Left lung (tissue), 10 donors: ENCODE results near the gene RAB6A. TPM values are rescaled to one million over a fixed set of nuclear protein-coding genes. Genes with fewer than 3 reads are reported as not detected.

Experiments used
- ATAC-seq: fragments of 200-7000 bp; cut with Tn5 transposase; one replicate; pipeline ENCODE4 v1.9.1; 2020; ENCODE audit warnings: moderate library complexity
- DNase-seq, 4 donors: peaks; one replicate each; pipeline ENCODE4 v3.0.0-alpha.2; 2013 to 2020
- H3K27ac ChIP-seq, 2 donors: fragments of 200-600 bp; sonication (generic) in 1 of 2; one replicate each; pipeline versions ENCODE4 v1.5.0 to v1.8.0; 2020 to 2021
- H3K27me3 ChIP-seq, 2 donors: fragments of 200-600 bp; sonication (generic) in 1 of 2; one replicate each; pipeline versions ENCODE4 v1.5.0 to v1.8.0; 2020 to 2021
- H3K36me3 ChIP-seq, 2 donors: fragments of 200-600 bp; sonication (generic) in 1 of 2; one replicate each; pipeline versions ENCODE4 v1.5.0 to v1.8.0; 2020 to 2021
- H3K4me1 ChIP-seq, 2 donors: fragments of 200-600 bp; one replicate each; pipeline ENCODE4 v1.8.0; 2021
- H3K4me3 ChIP-seq, 2 donors: fragments of 200-600 bp; sonication (generic) in 1 of 2; one replicate each; pipeline versions ENCODE4 v1.5.0 to v1.8.0; 2020 to 2021; ENCODE audit warnings: mild to moderate bottlenecking in 1 of 2
- H3K9me3 ChIP-seq, 2 donors: fragments of 200-600 bp; sonication (generic) in 1 of 2; one replicate each; pipeline versions ENCODE4 v1.5.0 to v1.8.0; 2020 to 2021
- CTCF ChIP-seq, 2 donors: fragments of 200-600 bp; sonication (generic) in 1 of 2; IDR thresholded peaks; one replicate each; pipeline versions ENCODE4 v1.5.0 to v1.8.0; 2021; ENCODE audit warnings: antibody characterized with exemption in 2 of 2
- intact Hi-C, 2 donors: fragments of 100-400 bp; cut with DNase I; formaldehyde crosslinking; loops; one replicate each; pipeline versions ENCODE4 v1.11.2 to v1.14.2; 2022
- polyA plus RNA-seq, 6 donors: library from polyadenylated mRNA; unstranded; fragments of 120-200 nt; gene quantifications; one replicate each; pipeline ENCODE4 v1.2.1, GENCODE V29; 2013; ENCODE audit not compliant: insufficient read length in 6 of 6
- total RNA-seq, 2 donors: library from RNA; stranded (reverse); fragmentation: NEBNext Ultra II Directional; extraction: Animal tissue kit (Norgen Biotek cat#: 25700); gene quantifications; one replicate each; pipeline ENCODE4 v1.2.1, GENCODE V29; 2021
- donor health status: DM: no; HTN: yes; CAD: no.
- donor health status: DM: no; HTN: no; CAD: no.

RAB6A gene
- total and polyA plus RNA-seq, 8 donors = 93.7 to 150 (median 110) TPM

GRCh38 chr11:73651252-73651651 is 109.6 kb downstream of the RAB6A start:
- no peak for TF ChIP-seq CTCF (IDR thresholded peaks at IDR 0.05)
- H3K4me3 ChIP-seq = no peak overlapping the region
- peaks cover 0 to 5% of the 10 kb centered on the region in 2 donors for H3K4me1 ChIP-seq
- no peak overlapping the region for H3K27ac ChIP-seq
- ATAC-seq (no peak), DNase-seq (no peak)
- H3K36me3 ChIP-seq = no peaks in the 10 kb centered on the region
- intact Hi-C loops = loop anchor here in 1 of 2 donors (10.0 kb wide), 1 partner anchor 256 kb away; no protein-coding TSS in a partner anchor
- peaks cover 0 to 2% of the 10 kb centered on the region in 2 donors for H3K27me3 ChIP-seq
- no peaks in the 10 kb centered on the region for H3K9me3 ChIP-seq

- Histone ChIP-seq H3K27me3 (peaks cover 0 to 11% of the 10 kb centered on the region in 2 donors), H3K4me3 (no peak overlapping the region), H3K27ac (no peak overlapping the region), H3K9me3 (no peaks in the 10 kb centered on the region), H3K36me3 (no peaks in the 10 kb centered on the region), H3K4me1 (peaks cover 0 to 11% of the 10 kb centered on the region in 2 donors)
- no peak for ATAC-seq
- no peak for TF ChIP-seq CTCF (IDR thresholded peaks at IDR 0.05)
- DNase-seq = no peak
- intact Hi-C loops = loop anchor here in 1 of 2 donors (10.0 kb wide), 1 partner anchor 256 kb away; no protein-coding TSS in a partner anchor
These were observed 110.5 kb downstream of the RAB6A start for GRCh38 chr11:73650400-73650799.

GRCh38 chr11:73649206-73649605 is 111.7 kb downstream of the RAB6A start:
- TF ChIP-seq CTCF (IDR thresholded peaks at IDR 0.05) = no peak

GRCh38 chr11:73648571-73649046 is 112.3 kb downstream of the RAB6A start:
- no peak for DNase-seq

More at GRCh38 chr11:73649206-73649605, 111.7 kb downstream of the RAB6A start:
- H3K9me3 ChIP-seq = no peaks in the 10 kb centered on the region
- peaks cover 0 to 16% of the 10 kb centered on the region in 2 donors for H3K4me1 ChIP-seq
- H3K36me3 ChIP-seq = no peaks in the 10 kb centered on the region
- H3K27ac ChIP-seq = no peak overlapping the region
- H3K4me3 ChIP-seq = no peak overlapping the region
- DNase-seq = no peak
- peaks cover 0 to 21% of the 10 kb centered on the region in 2 donors for H3K27me3 ChIP-seq
- no peak for ATAC-seq
- intact Hi-C loops = no loop called here

GRCh38 chr11:73648121-73648520 is 112.8 kb downstream of the RAB6A start:
- Histone ChIP-seq H3K4me3 (peak overlapping the region in 1 of 2 donors; percentile 26), H3K36me3 (no peaks in the 10 kb centered on the region), H3K27me3 (peaks cover 0 to 31% of the 10 kb centered on the region in 2 donors), H3K4me1 (peaks cover 0 to 16% of the 10 kb centered on the region in 2 donors), H3K27ac (no peak overlapping the region), H3K9me3 (no peaks in the 10 kb centered on the region)
- no peak for TF ChIP-seq CTCF (IDR thresholded peaks at IDR 0.05)
- intact Hi-C loops = no loop called here
- ATAC-seq = no peak
- DNase-seq = no peak

More at GRCh38 chr11:73648571-73649046, 112.3 kb downstream of the RAB6A start:
- intact Hi-C loops = no loop called here
- Histone ChIP-seq H3K27ac (no peak overlapping the region), H3K4me3 (no peak overlapping the region), H3K9me3 (no peaks in the 10 kb centered on the region), H3K36me3 (no peaks in the 10 kb centered on the region), H3K4me1 (peaks cover 0 to 16% of the 10 kb centered on the region in 2 donors), H3K27me3 (peaks cover 0 to 27% of the 10 kb centered on the region in 2 donors)
- no peak for ATAC-seq
- no peak for TF ChIP-seq CTCF (IDR thresholded peaks at IDR 0.05)
